Mesothelial cell of epicardium (in vitro differentiated cells): ENCODE results near the gene KCNH8. TPM values are rescaled to one million over a fixed set of nuclear protein-coding genes. Genes with fewer than 3 reads are reported as not detected.

Source experiments
- DNase-seq, 2 experiments: peaks; one replicate each; pipeline ENCODE4 v3.0.0; 2021; ENCODE audit warnings: low spot score in 2 of 2; ENCODE audit not compliant: unreplicated experiment in 2 of 2
- H3K27ac Mint-ChIP-seq: 2 replicates; pipeline ENCODE4 v1.8.0; 2021; ENCODE audit warnings: mixed read lengths
- H3K27me3 Mint-ChIP-seq: 2 replicates; pipeline ENCODE4 v1.8.0; 2021; ENCODE audit warnings: low read depth, mixed read lengths
- H3K36me3 Mint-ChIP-seq: 2 replicates; pipeline ENCODE4 v1.8.0; 2021; ENCODE audit warnings: mixed read lengths
- H3K4me1 Mint-ChIP-seq: 2 replicates; pipeline ENCODE4 v1.8.0; 2021; ENCODE audit warnings: mixed read lengths
- H3K4me3 Mint-ChIP-seq: 2 replicates; pipeline ENCODE4 v1.8.0; 2021; ENCODE audit warnings: mild to moderate bottlenecking, moderate library complexity, mixed read lengths
- H3K9me3 Mint-ChIP-seq: 2 replicates; pipeline ENCODE4 v1.8.0; 2021; ENCODE audit warnings: mixed read lengths
- total RNA-seq: library from RNA; stranded (reverse); gene quantifications from 3 replicates; pipeline ENCODE4 v1.2.1, GENCODE V29; 2021
- TF ChIP-seq, protein P1 (sequence below): fragments of 200-600 bp; sonication (generic); IDR thresholded peaks from one replicate; pipeline ENCODE4 v1.5.0; 2021; ENCODE audit warnings: antibody characterized with exemption; ENCODE audit not compliant: unreplicated experiment

Gene KCNH8
- total RNA-seq, 1 donor from 2014 or later = 1.6 TPM

- H3K36me3 Mint-ChIP-seq = no peaks in the 10 kb centered on the region
Observed at GRCh38 chr3:19206540-19206939, 58.2 kb downstream of the KCNH8 start.

DNA sequence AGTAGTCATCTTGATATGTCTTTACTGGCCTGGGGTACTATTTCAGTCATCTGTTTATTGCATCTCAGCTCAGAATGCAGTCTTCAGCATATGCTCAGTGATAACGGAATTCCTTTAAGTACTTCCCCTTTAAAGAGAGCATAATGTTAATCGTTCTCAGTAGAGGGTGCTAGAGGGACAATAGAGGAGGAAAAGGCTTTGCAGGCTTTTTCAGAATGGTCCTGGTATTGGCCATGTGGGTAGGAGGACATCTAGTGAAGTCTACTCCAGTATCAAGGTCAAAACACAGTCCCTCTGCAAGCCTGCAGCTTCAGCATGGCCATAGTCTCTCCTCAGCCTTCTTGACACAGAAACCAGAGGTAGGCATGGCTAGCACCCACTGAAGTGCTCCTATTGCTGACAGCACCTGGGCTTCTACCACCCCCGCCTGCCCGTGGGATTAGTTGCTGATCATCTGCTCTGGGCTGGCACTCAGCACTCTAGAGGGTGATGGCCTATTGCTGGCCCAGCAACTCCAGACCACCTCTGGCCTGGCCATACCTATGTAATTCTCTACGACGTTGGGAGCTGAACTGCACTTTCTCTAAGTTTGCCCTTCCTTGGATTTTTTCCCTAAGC, 65.4 kb downstream of the KCNH8 start:
- no peaks in the 10 kb centered on the region for H3K36me3 Mint-ChIP-seq
- H3K4me3 Mint-ChIP-seq = no peak overlapping the region
- TF ChIP-seq, protein P1, sequence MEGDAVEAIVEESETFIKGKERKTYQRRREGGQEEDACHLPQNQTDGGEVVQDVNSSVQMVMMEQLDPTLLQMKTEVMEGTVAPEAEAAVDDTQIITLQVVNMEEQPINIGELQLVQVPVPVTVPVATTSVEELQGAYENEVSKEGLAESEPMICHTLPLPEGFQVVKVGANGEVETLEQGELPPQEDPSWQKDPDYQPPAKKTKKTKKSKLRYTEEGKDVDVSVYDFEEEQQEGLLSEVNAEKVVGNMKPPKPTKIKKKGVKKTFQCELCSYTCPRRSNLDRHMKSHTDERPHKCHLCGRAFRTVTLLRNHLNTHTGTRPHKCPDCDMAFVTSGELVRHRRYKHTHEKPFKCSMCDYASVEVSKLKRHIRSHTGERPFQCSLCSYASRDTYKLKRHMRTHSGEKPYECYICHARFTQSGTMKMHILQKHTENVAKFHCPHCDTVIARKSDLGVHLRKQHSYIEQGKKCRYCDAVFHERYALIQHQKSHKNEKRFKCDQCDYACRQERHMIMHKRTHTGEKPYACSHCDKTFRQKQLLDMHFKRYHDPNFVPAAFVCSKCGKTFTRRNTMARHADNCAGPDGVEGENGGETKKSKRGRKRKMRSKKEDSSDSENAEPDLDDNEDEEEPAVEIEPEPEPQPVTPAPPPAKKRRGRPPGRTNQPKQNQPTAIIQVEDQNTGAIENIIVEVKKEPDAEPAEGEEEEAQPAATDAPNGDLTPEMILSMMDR = no peak
- H3K27me3 Mint-ChIP-seq = no peaks in the 10 kb centered on the region
- no peak overlapping the region for H3K27ac Mint-ChIP-seq
- DNase-seq = no peak
- no peaks in the 10 kb centered on the region for H3K9me3 Mint-ChIP-seq
- no peaks in the 10 kb centered on the region for H3K4me1 Mint-ChIP-seq

More at GRCh38 chr3:19206540-19206939, 58.2 kb downstream of the KCNH8 start:
- no peak for DNase-seq
- H3K4me3 Mint-ChIP-seq = no peak overlapping the region
- no peaks in the 10 kb centered on the region for H3K27me3 Mint-ChIP-seq
- no peaks in the 10 kb centered on the region for H3K9me3 Mint-ChIP-seq
- peaks cover 11% of the 10 kb centered on the region for H3K4me1 Mint-ChIP-seq
- TF ChIP-seq, protein P1 = no peak
- no peak overlapping the region for H3K27ac Mint-ChIP-seq

DNA sequence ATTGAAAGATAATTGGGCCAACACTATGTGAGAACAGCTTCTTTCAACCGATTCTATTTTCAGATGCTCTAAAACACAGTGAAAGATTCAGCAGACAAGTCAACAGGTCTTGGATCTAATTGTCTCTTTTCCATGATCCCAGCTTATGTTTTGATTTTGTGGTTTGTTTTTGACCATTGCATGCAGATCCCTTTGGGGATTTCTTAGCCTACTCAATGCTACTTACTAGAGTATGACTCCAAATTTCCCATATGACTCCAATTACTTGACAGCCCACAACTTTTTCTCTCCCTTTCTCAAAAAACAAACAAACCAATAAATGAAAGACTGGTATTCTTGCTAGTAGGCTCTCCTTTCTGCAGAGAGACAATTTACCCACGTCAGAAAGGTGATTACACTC, 67.1 kb downstream of the KCNH8 start:
- H3K27ac Mint-ChIP-seq = no peak overlapping the region
- H3K36me3 Mint-ChIP-seq = no peaks in the 10 kb centered on the region
- H3K4me1 Mint-ChIP-seq = no peaks in the 10 kb centered on the region
- no peak overlapping the region for H3K4me3 Mint-ChIP-seq
- DNase-seq = no peak
- no peaks in the 10 kb centered on the region for H3K27me3 Mint-ChIP-seq
- TF ChIP-seq, protein P1 = no peak
- H3K9me3 Mint-ChIP-seq = no peaks in the 10 kb centered on the region

DNA sequence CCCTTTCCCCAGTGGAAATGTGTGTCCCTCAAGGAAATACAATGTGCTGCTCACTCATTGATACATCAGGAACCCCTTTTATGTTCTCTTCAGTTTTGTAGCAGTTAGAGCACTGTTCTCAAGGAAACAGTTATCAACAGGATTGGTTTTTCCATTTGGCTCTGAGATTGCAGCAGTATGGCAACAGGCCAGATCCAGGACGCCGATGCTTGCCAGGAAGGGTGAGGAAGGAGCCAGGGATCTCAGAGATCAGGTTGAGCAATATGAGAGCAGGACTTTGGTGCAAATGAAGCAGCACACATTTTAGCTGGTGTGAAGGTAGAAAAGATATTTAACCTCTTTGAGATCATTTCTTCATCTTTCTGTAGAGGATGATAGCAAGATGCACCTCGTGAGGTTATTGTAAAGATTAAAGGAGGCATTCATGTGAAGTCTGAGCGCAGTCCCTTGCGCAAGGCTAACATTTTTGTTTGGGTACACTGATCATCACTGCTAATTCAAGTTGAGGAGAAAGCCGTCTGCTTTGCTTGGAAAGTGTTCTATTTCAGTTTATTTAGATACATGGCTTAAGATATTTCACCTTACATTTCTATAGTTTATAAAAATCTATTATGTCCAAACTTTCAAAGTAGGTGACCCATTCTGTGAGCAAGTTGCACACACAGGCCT, 68.5 kb downstream of the KCNH8 start:
- H3K4me1 Mint-ChIP-seq = peaks cover 4% of the 10 kb centered on the region
- no peaks in the 10 kb centered on the region for H3K27me3 Mint-ChIP-seq
- no peak overlapping the region for H3K4me3 Mint-ChIP-seq
- H3K36me3 Mint-ChIP-seq = no peaks in the 10 kb centered on the region
- no peaks in the 10 kb centered on the region for H3K9me3 Mint-ChIP-seq
- H3K27ac Mint-ChIP-seq = no peak overlapping the region
- DNase-seq = no peak
- TF ChIP-seq, protein P1 = no peak

GRCh38 chr3:19220311-19220710, 72.0 kb downstream of the KCNH8 start:
- H3K4me1 Mint-ChIP-seq = peaks cover 25% of the 10 kb centered on the region
- no peaks in the 10 kb centered on the region for H3K9me3 Mint-ChIP-seq
- H3K27ac Mint-ChIP-seq = no peak overlapping the region
- no peak for DNase-seq
- H3K27me3 Mint-ChIP-seq = no peaks in the 10 kb centered on the region
- H3K36me3 Mint-ChIP-seq = no peaks in the 10 kb centered on the region
- TF ChIP-seq, protein P1 = no peak
- no peak overlapping the region for H3K4me3 Mint-ChIP-seq
